ENCODE results near the gene CD300A.

- no peak for TF ChIP-seq POLR2A (IDR thresholded peaks at IDR 0.05)
- TF ChIP-seq CTCF (IDR thresholded peaks at IDR 0.05): no peak
These were observed 12.1 kb downstream of the CD300A start for GRCh38 chr17:74478420-74479100.

Data from body of pancreas (tissue), 4 donors.